NCI-H1417 treated with DMSO at 0.1 percent for 48 hours (cell line): ENCODE results near the gene ZNF628.

Experiments
- DNase-seq: peaks from one replicate; lab custom pipeline; 2025; lab: John Stamatoyannopoulos, UW

The ZNF628 gene

GRCh38 chr19:55497763-55498162 lies 21.3 kb downstream of the ZNF628 start:
- DNase-seq: no peak

- no peak for DNase-seq
Observed at GRCh38 chr19:55498246-55498840, 21.9 kb downstream of the ZNF628 start.

GRCh38 chr19:55500368-55500952 lies 24.0 kb downstream of the ZNF628 start:
- DNase-seq: no peak

- DNase-seq: no peak
Observed at GRCh38 chr19:55502197-55502952, 26.0 kb downstream of the ZNF628 start.

- no peak for DNase-seq
Observed at GRCh38 chr19:55503157-55503501, 26.7 kb downstream of the ZNF628 start.

GRCh38 chr19:55503502-55504251 lies 27.3 kb downstream of the ZNF628 start:
- DNase-seq: peak; percentile 25

- DNase-seq: no peak
Observed at GRCh38 chr19:55504252-55504603, 27.8 kb downstream of the ZNF628 start.

GRCh38 chr19:55504981-55505380 lies 28.6 kb downstream of the ZNF628 start:
- DNase-seq: no peak

GRCh38 chr19:55508120-55508519 lies 31.7 kb downstream of the ZNF628 start:
- no peak for DNase-seq

GRCh38 chr19:55516878-55517620 lies 40.6 kb downstream of the ZNF628 start:
- peak; percentile 60 for DNase-seq

GRCh38 chr19:55519451-55520311 lies 43.3 kb downstream of the ZNF628 start:
- DNase-seq: no peak

- no peak for DNase-seq
Observed at GRCh38 chr19:55520691-55521292, 44.4 kb downstream of the ZNF628 start.

GRCh38 chr19:55525289-55526101 lies 49.1 kb downstream of the ZNF628 start:
- DNase-seq: no peak

GRCh38 chr19:55526216-55527196 lies 50.1 kb downstream of the ZNF628 start:
- peak; percentile 10 for DNase-seq

GRCh38 chr19:55527197-55528029 lies 51.0 kb downstream of the ZNF628 start:
- DNase-seq: no peak

- peak; percentile 44 for DNase-seq
Observed at GRCh38 chr19:55528030-55528803, 51.8 kb downstream of the ZNF628 start.
